Lower lobe of right lung (tissue), 2 donors: Measurements from ENCODE around the gene PCAT6. TPM values are rescaled to one million over a fixed set of nuclear protein-coding genes. Genes with fewer than 3 reads are reported as not detected.

Experiments used
- ATAC-seq, 2 donors: fragments of 200-7000 bp; cut with Tn5 transposase; one replicate each; pipeline ENCODE4 v1.9.1; 2020 to 2022; ENCODE audit warnings: mild to moderate bottlenecking in 2 of 2, moderate library complexity in 2 of 2
- DNase-seq: peaks from one replicate; pipeline ENCODE4 v3.0.0-alpha.2; 2020
- H3K27ac ChIP-seq: fragments of 200-600 bp; one replicate; pipeline ENCODE4 v1.8.0; 2022
- H3K27me3 ChIP-seq: fragments of 200-600 bp; one replicate; pipeline ENCODE4 v1.8.0; 2022; ENCODE audit warnings: low read depth
- H3K36me3 ChIP-seq: fragments of 200-600 bp; one replicate; pipeline ENCODE4 v1.8.0; 2022; ENCODE audit warnings: mild to moderate bottlenecking
- H3K4me1 ChIP-seq: fragments of 200-600 bp; one replicate; pipeline ENCODE4 v1.8.0; 2022
- H3K4me3 ChIP-seq: fragments of 200-600 bp; one replicate; pipeline ENCODE4 v1.8.0; 2022; ENCODE audit warnings: mild to moderate bottlenecking
- H3K9me3 ChIP-seq: fragments of 200-600 bp; one replicate; pipeline ENCODE4 v1.8.0; 2022
- intact Hi-C: fragments of 100-400 bp; cut with DNase I; formaldehyde crosslinking; loops from one replicate; pipeline ENCODE4 v1.11.0; 2022
- total RNA-seq: library from RNA; stranded (reverse); fragmentation: NEBNext Ultra II Directional; extraction: Animal tissue kit (Norgen Biotek cat#: 25700); gene quantifications from one replicate; pipeline ENCODE4 v1.2.1, GENCODE V29; 2021
- TF ChIP-seq, protein P1 (sequence below): fragments of 200-600 bp; IDR thresholded peaks from one replicate; pipeline ENCODE4 v1.8.0; 2022; ENCODE audit warnings: antibody characterized with exemption, mild to moderate bottlenecking
- donor health status: DM: no; HTN: yes; CAD: no; lungs with severe emphysema.

Gene PCAT6
- total RNA-seq, 1 donor from 2014 or later = 0.71 TPM

DNA sequence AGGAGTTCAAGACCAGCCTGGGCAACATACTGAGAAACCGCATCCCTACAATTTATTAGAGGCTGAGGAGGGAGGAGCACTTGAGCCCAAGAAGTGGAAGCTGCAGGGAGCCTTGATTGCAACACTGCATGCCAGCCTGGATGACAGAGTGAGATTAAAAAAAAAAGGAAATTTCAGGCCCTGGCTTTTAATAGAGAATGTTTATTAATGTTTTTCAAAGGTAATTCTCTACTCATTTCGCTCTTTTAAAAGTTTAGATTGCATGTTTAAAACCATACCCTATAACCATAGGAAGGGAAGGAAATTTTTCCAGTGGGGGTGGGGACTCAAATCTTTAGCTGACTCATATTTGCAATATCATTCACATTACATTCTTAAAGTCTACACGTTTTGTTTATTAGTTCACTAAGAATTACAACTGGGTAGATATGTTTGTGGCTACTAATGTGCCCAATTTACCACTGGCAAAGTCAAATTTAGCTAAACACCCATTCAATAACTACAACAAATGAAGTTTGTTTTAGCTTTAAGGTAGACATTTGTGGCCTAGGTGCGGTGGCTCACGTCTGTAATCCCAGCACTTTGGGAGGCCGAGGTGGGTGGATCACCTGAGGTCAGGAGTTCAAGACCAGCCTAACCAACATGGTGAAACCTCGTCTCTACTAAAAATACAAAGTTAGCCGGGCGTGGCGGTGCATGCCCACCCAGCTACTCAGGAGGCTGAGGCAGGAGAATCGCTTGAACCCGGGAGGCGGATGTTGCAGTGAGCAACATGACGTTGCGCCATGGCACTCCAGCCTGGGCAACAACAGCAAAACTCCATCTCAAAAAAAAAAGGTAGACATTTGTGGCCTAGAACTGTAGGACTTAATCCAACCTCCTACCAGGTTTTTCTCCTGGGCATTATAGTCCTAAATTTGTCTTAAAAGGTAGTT, 7.5 kb upstream of the PCAT6 start:
- DNase-seq = peak; percentile 61
- Histone ChIP-seq H3K27ac (no peak overlapping the region), H3K36me3 (no peaks in the 10 kb centered on the region), H3K27me3 (no peaks in the 10 kb centered on the region), H3K4me1 (peaks cover 32% of the 10 kb centered on the region), H3K9me3 (no peaks in the 10 kb centered on the region), H3K4me3 (no peak overlapping the region)
- TF ChIP-seq, protein P1, sequence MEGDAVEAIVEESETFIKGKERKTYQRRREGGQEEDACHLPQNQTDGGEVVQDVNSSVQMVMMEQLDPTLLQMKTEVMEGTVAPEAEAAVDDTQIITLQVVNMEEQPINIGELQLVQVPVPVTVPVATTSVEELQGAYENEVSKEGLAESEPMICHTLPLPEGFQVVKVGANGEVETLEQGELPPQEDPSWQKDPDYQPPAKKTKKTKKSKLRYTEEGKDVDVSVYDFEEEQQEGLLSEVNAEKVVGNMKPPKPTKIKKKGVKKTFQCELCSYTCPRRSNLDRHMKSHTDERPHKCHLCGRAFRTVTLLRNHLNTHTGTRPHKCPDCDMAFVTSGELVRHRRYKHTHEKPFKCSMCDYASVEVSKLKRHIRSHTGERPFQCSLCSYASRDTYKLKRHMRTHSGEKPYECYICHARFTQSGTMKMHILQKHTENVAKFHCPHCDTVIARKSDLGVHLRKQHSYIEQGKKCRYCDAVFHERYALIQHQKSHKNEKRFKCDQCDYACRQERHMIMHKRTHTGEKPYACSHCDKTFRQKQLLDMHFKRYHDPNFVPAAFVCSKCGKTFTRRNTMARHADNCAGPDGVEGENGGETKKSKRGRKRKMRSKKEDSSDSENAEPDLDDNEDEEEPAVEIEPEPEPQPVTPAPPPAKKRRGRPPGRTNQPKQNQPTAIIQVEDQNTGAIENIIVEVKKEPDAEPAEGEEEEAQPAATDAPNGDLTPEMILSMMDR = no peak
- intact Hi-C loops = no loop called here
- peak in 1 of 2 donors; percentile 41 for ATAC-seq

DNA sequence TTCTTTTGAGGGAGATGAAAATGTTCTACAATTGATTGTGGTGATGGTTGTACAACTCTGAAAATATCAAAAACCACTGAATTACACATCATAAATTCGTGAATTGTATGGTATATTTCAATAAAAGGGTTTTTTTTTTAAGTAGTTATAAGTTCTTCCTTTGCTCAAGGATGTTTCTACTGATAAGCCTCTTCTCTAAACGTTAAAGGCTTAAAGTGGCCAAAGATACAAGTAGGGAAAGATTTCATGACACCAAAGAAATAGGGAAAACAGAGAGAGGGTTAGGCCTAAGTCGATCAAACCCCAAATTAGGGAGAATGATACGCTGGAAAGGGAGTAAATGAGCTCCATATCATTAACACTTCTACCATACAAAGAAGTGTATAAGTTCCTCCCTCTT, 6.6 kb upstream of the PCAT6 start:
- Histone ChIP-seq H3K4me3 (no peak overlapping the region), H3K4me1 (peaks cover 39% of the 10 kb centered on the region), H3K36me3 (no peaks in the 10 kb centered on the region), H3K9me3 (no peaks in the 10 kb centered on the region), H3K27ac (no peak overlapping the region), H3K27me3 (no peaks in the 10 kb centered on the region)
- TF ChIP-seq, protein P1 = no peak
- no peak for DNase-seq
- no peak for ATAC-seq
- intact Hi-C loops = no loop called here

DNA sequence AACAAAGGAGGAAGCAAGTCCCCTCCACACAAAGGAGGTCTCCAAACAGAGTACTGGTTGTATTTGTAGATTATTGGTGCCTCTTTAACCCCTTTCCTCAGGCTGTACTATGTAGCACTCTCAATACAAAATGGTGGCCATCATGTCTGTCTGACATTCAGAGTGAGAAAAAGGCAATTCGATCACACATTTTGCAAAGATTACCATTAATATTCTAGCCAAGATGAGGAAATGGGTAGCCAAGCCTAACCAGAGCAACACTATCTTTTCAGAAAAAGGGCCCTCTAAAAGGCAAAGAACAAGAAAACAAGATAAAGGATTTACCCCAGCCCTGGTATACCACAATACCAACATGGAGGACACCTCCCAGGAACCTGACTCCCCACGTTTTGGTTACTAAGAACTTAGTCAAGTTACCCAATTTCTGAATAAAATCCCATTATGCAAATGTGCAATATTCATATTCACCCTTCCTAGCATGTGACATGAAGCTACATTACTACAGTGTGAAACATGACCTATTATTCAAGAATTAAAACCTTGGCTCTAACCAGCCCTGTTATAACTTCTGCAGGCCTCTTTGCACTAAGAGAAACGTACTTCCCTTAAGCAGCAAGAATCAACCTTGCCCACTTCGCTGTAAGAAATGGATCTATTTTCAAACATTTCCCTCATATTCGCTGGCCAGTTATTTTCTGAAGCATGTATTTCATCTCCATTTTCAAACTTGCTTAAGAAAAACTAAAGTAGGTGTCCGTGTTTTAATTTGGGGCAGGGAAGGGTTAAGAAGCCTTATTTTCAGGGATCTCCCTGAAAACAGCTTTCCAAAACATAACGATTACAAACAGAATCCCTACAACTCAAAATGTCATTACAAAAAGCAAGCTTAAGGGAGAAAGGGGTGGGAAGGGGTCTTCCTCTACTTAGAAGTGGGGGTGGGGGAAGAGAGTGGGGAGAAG, 4.6 kb upstream of the PCAT6 start:
- DNase-seq = no peak
- Histone ChIP-seq H3K9me3 (no peaks in the 10 kb centered on the region), H3K27me3 (no peaks in the 10 kb centered on the region), H3K27ac (peak overlapping the region; percentile 90), H3K4me1 (peaks cover 46% of the 10 kb centered on the region), H3K36me3 (no peaks in the 10 kb centered on the region), H3K4me3 (peak overlapping the region; percentile 99)
- TF ChIP-seq, protein P1 = no peak
- ATAC-seq = no peak
- intact Hi-C loops = no loop called here

DNA sequence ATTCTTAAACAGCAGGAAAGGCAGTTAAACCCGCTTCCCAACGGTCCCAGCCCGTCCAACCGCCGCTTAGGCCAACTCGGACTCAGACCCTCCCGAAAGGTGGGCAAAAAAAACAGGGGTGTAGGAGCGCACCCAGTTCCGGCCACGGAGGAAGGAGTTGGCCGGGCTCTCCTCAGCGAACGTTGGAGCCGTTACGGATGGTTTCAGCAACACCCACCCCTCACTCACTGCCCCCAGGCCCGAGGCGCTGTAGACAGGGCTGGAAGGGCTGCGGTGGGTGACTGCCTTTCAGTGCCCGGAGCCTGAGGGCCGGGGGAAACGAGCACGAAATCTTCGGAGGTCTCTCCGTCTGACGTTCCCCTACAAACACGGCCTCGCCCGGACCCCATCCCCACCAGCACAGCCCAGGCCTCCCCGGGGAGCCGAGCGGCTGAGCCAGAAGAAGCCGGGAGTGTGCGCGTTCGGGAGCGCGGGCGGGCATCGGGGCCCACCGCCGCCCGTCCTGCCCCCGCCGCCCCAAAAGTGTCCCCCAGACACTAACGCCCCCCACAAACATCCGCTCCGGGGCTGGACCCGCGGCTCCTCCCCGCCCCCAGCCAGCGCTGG, 3.8 kb upstream of the PCAT6 start:
- Histone ChIP-seq H3K27ac (peak overlapping the region; percentile 90), H3K4me1 (peaks cover 53% of the 10 kb centered on the region), H3K27me3 (no peaks in the 10 kb centered on the region), H3K9me3 (no peaks in the 10 kb centered on the region), H3K36me3 (no peaks in the 10 kb centered on the region), H3K4me3 (peak overlapping the region; percentile 99)
- ATAC-seq = peak in 1 of 2 donors; percentile 3
- TF ChIP-seq, protein P1 = no peak
- DNase-seq = no peak
- intact Hi-C loops = no loop called here

DNA sequence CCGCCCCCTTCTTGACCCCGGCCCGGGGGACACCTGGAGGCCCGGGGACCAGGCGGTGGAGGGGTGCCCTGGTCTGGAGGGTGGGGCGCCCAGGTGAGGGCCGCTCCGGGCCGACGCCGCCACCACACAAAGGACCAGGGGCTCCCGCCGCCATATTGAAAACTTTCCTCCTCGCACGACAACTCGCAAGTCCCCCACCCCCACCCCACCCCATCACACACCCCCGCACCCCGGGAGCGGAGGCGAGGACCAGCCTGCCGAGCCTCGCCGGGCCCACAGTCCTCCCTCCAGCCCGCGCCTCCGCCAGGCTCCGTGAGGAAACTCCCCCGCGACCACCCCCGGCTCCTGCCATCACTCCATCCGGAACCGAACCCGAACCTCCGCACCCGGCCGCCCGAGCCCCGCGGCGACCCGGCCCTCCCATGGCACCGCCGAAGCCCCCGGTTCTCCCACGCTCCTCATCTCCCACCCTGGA, 3.3 kb upstream of the PCAT6 start:
- peak overlapping the region; percentile 99 for H3K4me3 ChIP-seq
- ATAC-seq (peak; percentile 35 to 43), DNase-seq (peak; percentile 55)
- no peaks in the 10 kb centered on the region for H3K27me3 ChIP-seq
- H3K36me3 ChIP-seq = no peaks in the 10 kb centered on the region
- H3K27ac ChIP-seq = peak overlapping the region; percentile 90
- no peaks in the 10 kb centered on the region for H3K9me3 ChIP-seq
- TF ChIP-seq, protein P1 = no peak
- intact Hi-C loops = no loop called here
- peaks cover 54% of the 10 kb centered on the region for H3K4me1 ChIP-seq
